Type B pancreatic cell (in vitro differentiated cells): Measurements from ENCODE around the gene FRS3. TPM values are rescaled to one million over a fixed set of nuclear protein-coding genes. Genes with fewer than 3 reads are reported as not detected.

Experiments used
- DNase-seq: peaks from one replicate; pipeline ENCODE4 v3.0.0; 2021; ENCODE audit warnings: mixed read lengths; ENCODE audit not compliant: unreplicated experiment; ENCODE audit errors: extremely low spot score
- H3K27ac Mint-ChIP-seq: 2 replicates; pipeline ENCODE4 v1.8.0; 2021; ENCODE audit warnings: mild to moderate bottlenecking, mixed read lengths
- H3K27me3 Mint-ChIP-seq: 2 replicates; pipeline ENCODE4 v1.8.0; 2021; ENCODE audit warnings: mixed read lengths
- H3K36me3 Mint-ChIP-seq: 2 replicates; pipeline ENCODE4 v1.8.0; 2021; ENCODE audit warnings: mixed read lengths
- H3K4me1 Mint-ChIP-seq: one replicate; pipeline ENCODE4 v1.8.0; 2021; ENCODE audit warnings: mixed read lengths; ENCODE audit not compliant: unreplicated experiment
- H3K4me3 Mint-ChIP-seq: 2 replicates; pipeline ENCODE4 v1.8.0; 2021; ENCODE audit warnings: mild to moderate bottlenecking, mixed read lengths
- H3K9me3 Mint-ChIP-seq: 2 replicates; pipeline ENCODE4 v1.8.0; 2021; ENCODE audit warnings: mixed read lengths
- CTCF ChIP-seq: fragments of 200-600 bp; sonication (generic); conservative IDR thresholded peaks from 2 replicates; pipeline ENCODE4 v1.5.0; 2021; ENCODE audit warnings: antibody characterized with exemption, mild to moderate bottlenecking
- total RNA-seq: library from RNA; stranded (reverse); gene quantifications from 2 replicates; pipeline ENCODE4 v1.2.1, GENCODE V29; 2021; ENCODE audit warnings: low replicate concordance

FRS3 gene
- total RNA-seq, 1 donor from 2014 or later, result 7.0 TPM

GRCh38 chr6:41758641-41759035 lies 21.1 kb downstream of the FRS3 start:
- no peaks in the 10 kb centered on the region for H3K9me3 Mint-ChIP-seq
- H3K27ac Mint-ChIP-seq, result no peak overlapping the region
- no peak for TF ChIP-seq CTCF
- no peaks in the 10 kb centered on the region for H3K36me3 Mint-ChIP-seq
- H3K4me3 Mint-ChIP-seq, result no peak overlapping the region
- peaks cover 36% of the 10 kb centered on the region for H3K27me3 Mint-ChIP-seq
- no peak for DNase-seq
- H3K4me1 Mint-ChIP-seq, result peaks cover 4% of the 10 kb centered on the region

- Mint-ChIP-seq H3K27ac (no peak overlapping the region), H3K4me1 (no peaks in the 10 kb centered on the region), H3K36me3 (no peaks in the 10 kb centered on the region), H3K4me3 (no peak overlapping the region), H3K9me3 (no peaks in the 10 kb centered on the region), H3K27me3 (peaks cover 33% of the 10 kb centered on the region)
- no peak for TF ChIP-seq CTCF
- no peak for DNase-seq
These were observed 21.6 kb downstream of the FRS3 start for GRCh38 chr6:41757931-41758640.

GRCh38 chr6:41757271-41757670 lies 22.4 kb downstream of the FRS3 start:
- no peaks in the 10 kb centered on the region for H3K4me1 Mint-ChIP-seq
- H3K27ac Mint-ChIP-seq, result no peak overlapping the region
- TF ChIP-seq CTCF, result no peak
- no peaks in the 10 kb centered on the region for H3K36me3 Mint-ChIP-seq
- H3K4me3 Mint-ChIP-seq, result no peak overlapping the region
- DNase-seq, result no peak
- H3K27me3 Mint-ChIP-seq, result peaks cover 30% of the 10 kb centered on the region
- no peaks in the 10 kb centered on the region for H3K9me3 Mint-ChIP-seq

- Mint-ChIP-seq H3K27ac (no peak overlapping the region), H3K36me3 (no peaks in the 10 kb centered on the region), H3K4me1 (no peaks in the 10 kb centered on the region), H3K9me3 (no peaks in the 10 kb centered on the region), H3K27me3 (peaks cover 27% of the 10 kb centered on the region), H3K4me3 (no peak overlapping the region)
- no peak for TF ChIP-seq CTCF
- no peak for DNase-seq
These were observed 23.3 kb downstream of the FRS3 start for GRCh38 chr6:41756354-41756753.

- H3K27ac Mint-ChIP-seq, result no peak overlapping the region
- H3K36me3 Mint-ChIP-seq, result no peaks in the 10 kb centered on the region
- no peaks in the 10 kb centered on the region for H3K4me1 Mint-ChIP-seq
- no peak overlapping the region for H3K4me3 Mint-ChIP-seq
- no peak for DNase-seq
- peaks cover 29% of the 10 kb centered on the region for H3K27me3 Mint-ChIP-seq
- TF ChIP-seq CTCF, result no peak
- H3K9me3 Mint-ChIP-seq, result no peaks in the 10 kb centered on the region
These were observed 23.8 kb downstream of the FRS3 start for GRCh38 chr6:41755895-41756294.
